Thyroid gland (tissue), 4 donors: ENCODE data around the gene EYS. TPM values are rescaled to one million over a fixed set of nuclear protein-coding genes. Genes with fewer than 3 reads are reported as not detected.

Source experiments
- DNase-seq, 2 donors: peaks; one replicate each; pipeline ENCODE4 v3.0.0-alpha.2; 2019
- H3K27ac ChIP-seq, 3 donors: fragments of 200-600 bp; sonication (generic); 1 replicate in 2 of 3; 2 replicates in 1 of 3; pipeline ENCODE4 v1.5.1; 2016 to 2019; ENCODE audit warnings: mild to moderate bottlenecking in 1 of 3, moderate library complexity in 1 of 3
- H3K27me3 ChIP-seq: fragments of 200-600 bp; sonication (generic); one replicate; pipeline ENCODE4 v1.5.1; 2019
- H3K36me3 ChIP-seq, 2 donors: fragments of 200-600 bp; sonication (generic); one replicate each; pipeline ENCODE4 v1.5.1; 2016 to 2019
- H3K4me1 ChIP-seq, 2 donors: fragments of 200-600 bp; sonication (generic); one replicate each; pipeline ENCODE4 v1.5.1; 2017 to 2019
- H3K4me3 ChIP-seq, 3 donors: fragments of 200-600 bp; sonication (generic); replicated peaks in 1 of 3; 1 replicate in 2 of 3; 2 replicates in 1 of 3; pipeline ENCODE4 v1.5.1; 2016; ENCODE audit warnings: mild to moderate bottlenecking in 1 of 3
- H3K9me3 ChIP-seq: fragments of 200-600 bp; sonication (generic); one replicate; pipeline ENCODE4 v1.5.1; 2017
- CTCF ChIP-seq, 6 experiments: fragments of 200-600 bp in 3 of 6; fragments of 450-650 bp in 3 of 6; sonication (generic) in 3 of 6; IDR thresholded peaks; one replicate each; pipeline ENCODE4 v1.5.1; 2016 to 2019; ENCODE audit warnings: antibody characterized with exemption in 6 of 6, mild to moderate bottlenecking in 2 of 6, inconsistent platforms in 1 of 6, moderate library complexity in 1 of 6
- POLR2A ChIP-seq, 2 donors: fragments of 450-650 bp; IDR thresholded peaks; one replicate each; pipeline ENCODE4 v1.6.1; 2017; ENCODE audit warnings: antibody characterized with exemption in 2 of 2, mild to moderate bottlenecking in 2 of 2, moderate library complexity in 1 of 2
- WGBS, 2 donors: methylation state at CpG; one replicate each; pipeline ENCODE4 v1.1.5; 2017; 5-methylcytosine and 5-hydroxymethylcytosine counted together
- intact Hi-C: fragments of 100-400 bp; cut with DNase I; formaldehyde crosslinking; loops from one replicate; pipeline ENCODE4 v1.15.1; 2023
- total RNA-seq, 4 donors: library from RNA; depleted of rRNA; stranded (reverse); fragments of >200 nt; gene quantifications; one replicate each; pipeline ENCODE4 v1.2.3, GENCODE V29; 2016

Gene EYS
- total RNA-seq, 4 donors from 2014 or later: not detected

GRCh38 chr6:64547594-64548268 is 1159.3 kb downstream of the EYS start:
- Histone ChIP-seq H3K4me3 (no peak overlapping the region), H3K27ac (no peak overlapping the region), H3K27me3 (no peaks in the 10 kb centered on the region), H3K9me3 (no peaks in the 10 kb centered on the region), H3K36me3 (no peaks in the 10 kb centered on the region), H3K4me1 (no peaks in the 10 kb centered on the region)
- no peak for DNase-seq
- TF ChIP-seq CTCF (IDR thresholded peaks at IDR 0.05) (no peak), POLR2A (IDR thresholded peaks at IDR 0.05) (no peak)
- 91 to 99% methylated on average over 10 to 14 of the region's 20 CpGs for WGBS, 2 donors
- intact Hi-C loops: no loop called here

- Histone ChIP-seq H3K27ac (no peak overlapping the region), H3K4me3 (no peak overlapping the region), H3K36me3 (no peaks in the 10 kb centered on the region), H3K9me3 (no peaks in the 10 kb centered on the region), H3K4me1 (no peaks in the 10 kb centered on the region), H3K27me3 (no peaks in the 10 kb centered on the region)
- intact Hi-C loops: no loop called here
- TF ChIP-seq POLR2A (IDR thresholded peaks at IDR 0.05) (no peak), CTCF (IDR thresholded peaks at IDR 0.05) (no peak)
- 28 to 50% methylated on average over 2 of the region's 2 CpGs for WGBS, 2 donors
- DNase-seq: no peak
Observed at GRCh38 chr6:64539917-64540316, 1167.1 kb downstream of the EYS start.

GRCh38 chr6:64538722-64539121 is 1168.3 kb downstream of the EYS start:
- DNase-seq: no peak
- no peaks in the 10 kb centered on the region for H3K9me3 ChIP-seq
- no peaks in the 10 kb centered on the region for H3K27me3 ChIP-seq
- no peak overlapping the region for H3K27ac ChIP-seq
- intact Hi-C loops: no loop called here
- TF ChIP-seq POLR2A (IDR thresholded peaks at IDR 0.05): no peak
- no peak for TF ChIP-seq CTCF (IDR thresholded peaks at IDR 0.05)
- 95 to 96% methylated on average over 4 of the region's 4 CpGs for WGBS, 2 donors
- no peak overlapping the region for H3K4me3 ChIP-seq
- no peaks in the 10 kb centered on the region for H3K36me3 ChIP-seq
- H3K4me1 ChIP-seq: no peaks in the 10 kb centered on the region

GRCh38 chr6:64527899-64528298 is 1179.1 kb downstream of the EYS start:
- no peak for TF ChIP-seq CTCF (IDR thresholded peaks at IDR 0.05)
- no peak for TF ChIP-seq POLR2A (IDR thresholded peaks at IDR 0.05)
- H3K27ac ChIP-seq: no peak overlapping the region
- H3K9me3 ChIP-seq: no peaks in the 10 kb centered on the region
- no peaks in the 10 kb centered on the region for H3K4me1 ChIP-seq
- no peak overlapping the region for H3K4me3 ChIP-seq
- intact Hi-C loops: no loop called here
- no peaks in the 10 kb centered on the region for H3K27me3 ChIP-seq
- H3K36me3 ChIP-seq: no peaks in the 10 kb centered on the region
- WGBS, 2 donors: 92% methylated on average over 2 of the region's 2 CpGs
- no peak for DNase-seq

GRCh38 chr6:64522859-64523258 is 1184.2 kb downstream of the EYS start:
- no peak overlapping the region for H3K4me3 ChIP-seq
- DNase-seq: no peak
- no peaks in the 10 kb centered on the region for H3K36me3 ChIP-seq
- no peaks in the 10 kb centered on the region for H3K4me1 ChIP-seq
- H3K27ac ChIP-seq: no peak overlapping the region
- intact Hi-C loops: no loop called here
- TF ChIP-seq CTCF (IDR thresholded peaks at IDR 0.05) (no peak), POLR2A (IDR thresholded peaks at IDR 0.05) (no peak)
- no peaks in the 10 kb centered on the region for H3K27me3 ChIP-seq
- H3K9me3 ChIP-seq: no peaks in the 10 kb centered on the region
